Measurements from ENCODE around the gene SLC16A2.

Gene SLC16A2

DNA sequence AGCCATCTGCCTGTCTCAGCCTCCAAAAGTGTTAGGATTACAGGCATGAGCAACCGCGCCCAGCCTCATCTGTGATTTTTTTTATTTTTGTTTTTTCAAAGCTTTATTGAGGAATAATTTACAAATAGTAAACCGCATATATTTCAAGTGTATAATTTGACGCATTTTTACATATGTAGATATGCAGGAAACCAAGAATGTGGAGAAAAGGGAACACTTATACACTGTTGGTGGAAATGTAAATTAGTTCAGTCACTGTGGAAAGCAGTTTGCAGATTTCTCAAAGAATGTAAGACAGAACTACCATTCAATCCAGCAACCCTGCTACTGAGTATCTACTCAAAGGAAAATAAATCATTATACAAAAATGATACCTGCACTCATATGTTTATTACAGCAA, 85.9 kb downstream of the SLC16A2 start:
- Histone ChIP-seq H2AFZ (ENCODE audit: low read length) (no peak overlapping the region), H3K4me2 (ENCODE audit: low read depth, low read length) (no peak overlapping the region), H3K9me3 (replicated peaks; ENCODE audit: insufficient read depth, low read length) (no peaks in the 10 kb centered on the region), H3K9me2 (replicated peaks; ENCODE audit: insufficient read depth, low read length) (no peaks in the 10 kb centered on the region), H3K4me3 (ENCODE audit: low read length) (no peak overlapping the region), H3K4me1 (ENCODE audit: low read length) (no peaks in the 10 kb centered on the region), H3K79me2 (ENCODE audit: low read length) (no peaks in the 10 kb centered on the region), H3K36me3 (replicated peaks; ENCODE audit: insufficient read depth, low read length) (no peaks in the 10 kb centered on the region), H3K9ac (ENCODE audit: low read length) (no peak overlapping the region), H4K20me1 (ENCODE audit: insufficient read depth, low read length) (no peaks in the 10 kb centered on the region), H3K27ac (ENCODE audit: low read length) (no peak overlapping the region), H3K27me3 (replicated peaks; ENCODE audit: insufficient read depth, low read length) (no peaks in the 10 kb centered on the region), H3F3A (ENCODE audit: insufficient read depth, low read length) (no peaks in the 10 kb centered on the region)
- DNase-seq = no peak
- TF ChIP-seq EZH2 (optimal IDR thresholded peaks at IDR 0.05; ENCODE audit: low read depth, low read length) = no peak
- TF ChIP-seq, protein P1, sequence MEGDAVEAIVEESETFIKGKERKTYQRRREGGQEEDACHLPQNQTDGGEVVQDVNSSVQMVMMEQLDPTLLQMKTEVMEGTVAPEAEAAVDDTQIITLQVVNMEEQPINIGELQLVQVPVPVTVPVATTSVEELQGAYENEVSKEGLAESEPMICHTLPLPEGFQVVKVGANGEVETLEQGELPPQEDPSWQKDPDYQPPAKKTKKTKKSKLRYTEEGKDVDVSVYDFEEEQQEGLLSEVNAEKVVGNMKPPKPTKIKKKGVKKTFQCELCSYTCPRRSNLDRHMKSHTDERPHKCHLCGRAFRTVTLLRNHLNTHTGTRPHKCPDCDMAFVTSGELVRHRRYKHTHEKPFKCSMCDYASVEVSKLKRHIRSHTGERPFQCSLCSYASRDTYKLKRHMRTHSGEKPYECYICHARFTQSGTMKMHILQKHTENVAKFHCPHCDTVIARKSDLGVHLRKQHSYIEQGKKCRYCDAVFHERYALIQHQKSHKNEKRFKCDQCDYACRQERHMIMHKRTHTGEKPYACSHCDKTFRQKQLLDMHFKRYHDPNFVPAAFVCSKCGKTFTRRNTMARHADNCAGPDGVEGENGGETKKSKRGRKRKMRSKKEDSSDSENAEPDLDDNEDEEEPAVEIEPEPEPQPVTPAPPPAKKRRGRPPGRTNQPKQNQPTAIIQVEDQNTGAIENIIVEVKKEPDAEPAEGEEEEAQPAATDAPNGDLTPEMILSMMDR (IDR thresholded peaks at IDR 0.05; ENCODE audit: low read length) = no peak

DNA sequence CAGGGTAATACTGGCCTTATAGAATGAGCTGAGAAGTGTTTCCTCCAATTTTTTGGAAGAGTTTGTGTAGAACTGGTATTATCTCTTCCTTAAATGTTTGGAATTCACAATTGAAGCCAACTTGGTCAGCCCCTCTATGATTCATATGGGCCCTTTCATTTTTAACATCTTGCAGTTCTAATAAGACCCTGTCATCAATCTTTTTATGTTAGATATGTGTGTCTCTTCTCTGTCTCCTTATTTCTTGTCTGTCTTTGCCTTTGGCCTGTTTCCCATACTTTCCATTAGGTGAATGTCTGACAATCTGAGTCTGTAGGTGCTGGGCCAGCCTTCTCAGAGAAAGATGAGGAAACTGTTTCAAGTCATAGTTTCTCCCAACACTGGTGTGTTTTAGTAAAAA, 88.7 kb downstream of the SLC16A2 start:
- Histone ChIP-seq H3K4me1 (ENCODE audit: low read length) (no peaks in the 10 kb centered on the region), H3K4me2 (ENCODE audit: low read depth, low read length) (no peak overlapping the region), H3F3A (ENCODE audit: insufficient read depth, low read length) (no peaks in the 10 kb centered on the region), H4K20me1 (ENCODE audit: insufficient read depth, low read length) (no peaks in the 10 kb centered on the region), H3K27ac (ENCODE audit: low read length) (no peak overlapping the region), H3K27me3 (replicated peaks; ENCODE audit: insufficient read depth, low read length) (no peaks in the 10 kb centered on the region), H3K79me2 (ENCODE audit: low read length) (no peaks in the 10 kb centered on the region), H3K4me3 (ENCODE audit: low read length) (no peak overlapping the region), H3K9ac (ENCODE audit: low read length) (no peak overlapping the region), H3K9me2 (replicated peaks; ENCODE audit: insufficient read depth, low read length) (no peaks in the 10 kb centered on the region), H3K9me3 (replicated peaks; ENCODE audit: insufficient read depth, low read length) (no peaks in the 10 kb centered on the region), H3K36me3 (replicated peaks; ENCODE audit: insufficient read depth, low read length) (no peaks in the 10 kb centered on the region), H2AFZ (ENCODE audit: low read length) (no peak overlapping the region)
- TF ChIP-seq EZH2phosphoT487 (IDR thresholded peaks at IDR 0.05; ENCODE audit: low read length) = no peak
- TF ChIP-seq EZH2 (optimal IDR thresholded peaks at IDR 0.05; ENCODE audit: low read depth, low read length) = no peak
- TF ChIP-seq, protein P1 (IDR thresholded peaks at IDR 0.05; ENCODE audit: low read length) = no peak
- no peak for DNase-seq

DNA sequence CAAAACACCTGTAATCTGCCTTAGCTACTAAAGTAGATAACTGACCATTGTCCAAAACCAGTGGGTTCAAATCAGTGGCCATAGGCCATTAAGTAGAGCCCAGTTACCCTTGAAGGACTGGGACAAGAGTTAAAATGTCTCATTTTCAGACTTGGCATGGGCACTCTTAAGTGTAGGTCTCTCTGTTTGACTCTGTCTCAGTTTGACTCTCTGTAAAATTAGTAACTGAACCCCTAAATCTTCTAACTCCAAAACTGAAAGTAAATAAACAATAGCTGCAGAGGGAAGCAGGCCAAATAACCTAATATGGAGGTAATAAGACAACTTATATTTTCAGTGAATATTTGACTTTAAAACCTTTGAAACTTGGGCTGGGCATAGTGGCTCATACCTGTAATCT, 89.1 kb downstream of the SLC16A2 start:
- H3K4me1 ChIP-seq (ENCODE audit: low read length) = no peaks in the 10 kb centered on the region
- no peaks in the 10 kb centered on the region for H3K9me2 ChIP-seq (replicated peaks; ENCODE audit: insufficient read depth, low read length)
- no peaks in the 10 kb centered on the region for H3F3A ChIP-seq (ENCODE audit: insufficient read depth, low read length)
- H3K9me3 ChIP-seq (replicated peaks; ENCODE audit: insufficient read depth, low read length) = no peaks in the 10 kb centered on the region
- no peaks in the 10 kb centered on the region for H4K20me1 ChIP-seq (ENCODE audit: insufficient read depth, low read length)
- TF ChIP-seq EZH2 (optimal IDR thresholded peaks at IDR 0.05; ENCODE audit: low read depth, low read length) (no peak), EZH2phosphoT487 (IDR thresholded peaks at IDR 0.05; ENCODE audit: low read length) (no peak)
- TF ChIP-seq, protein P1 (IDR thresholded peaks at IDR 0.05; ENCODE audit: low read length) = no peak
- H3K4me3 ChIP-seq (ENCODE audit: low read length) = no peak overlapping the region
- H2AFZ ChIP-seq (ENCODE audit: low read length) = no peak overlapping the region
- H3K4me2 ChIP-seq (ENCODE audit: low read depth, low read length) = no peak overlapping the region
- no peak overlapping the region for H3K27ac ChIP-seq (ENCODE audit: low read length)
- no peaks in the 10 kb centered on the region for H3K79me2 ChIP-seq (ENCODE audit: low read length)
- H3K36me3 ChIP-seq (replicated peaks; ENCODE audit: insufficient read depth, low read length) = no peaks in the 10 kb centered on the region
- no peaks in the 10 kb centered on the region for H3K27me3 ChIP-seq (replicated peaks; ENCODE audit: insufficient read depth, low read length)
- no peak overlapping the region for H3K9ac ChIP-seq (ENCODE audit: low read length)
- DNase-seq = no peak

Measured in MM.1S (cell line).